Heart left ventricle (tissue), 13 donors: ENCODE results near the gene MYBPHL.

Experiments used
- POLR2A ChIP-seq, 2 donors: fragments of 450-650 bp; IDR thresholded peaks; one replicate each; pipeline ENCODE4 v1.6.1; 2017; ENCODE audit warnings: antibody characterized with exemption in 2 of 2, mild to moderate bottlenecking in 2 of 2, moderate library complexity in 2 of 2
- TF ChIP-seq, protein P1 (sequence below), 12 donors: fragments of 200-600 bp; sonication (generic) in 4 of 12; IDR thresholded peaks; one replicate each; pipeline versions ENCODE4 v1.5.0 to v1.8.0; 2018 to 2022; ENCODE audit warnings: antibody characterized with exemption in 12 of 12, mild to moderate bottlenecking in 5 of 12
- donor health status: ischemic (EF 13 %, LVEDD 7.1; RV severe dilation, severe dysfunction).
- donor health status: DM: no; HTN: yes; CAD: no.
- donor health status: DM: no; HTN: no; CAD: no.
- donor health status: ischemic (EF 25% LVEDD 6.9; RV normal size, moderate dysfunction).
- donor health status: ischemic (EF 25% LVEDD 5.7; RV mildly dilated, moderate dysfunction).
- donor health status: ischemic (EF 35%, LVEDD 5.7; RV mildly dilated, moderate dysfunction).
- donor health status: nonischemic (EF 11% LVEDD 7.7; RV severe dilation, severe dysfunction).
- donor health status: DM: yes; HTN: yes; CAD: no.
- donor health status: PGD.
- donor health status: ischemic (EF 29% LVEDD 5.4; RV normal size, mild dysfunction).
- donor health status: nonischemic (EF 23%, LVEDD 6.1; RV moderate dilation, normal function).

DNA sequence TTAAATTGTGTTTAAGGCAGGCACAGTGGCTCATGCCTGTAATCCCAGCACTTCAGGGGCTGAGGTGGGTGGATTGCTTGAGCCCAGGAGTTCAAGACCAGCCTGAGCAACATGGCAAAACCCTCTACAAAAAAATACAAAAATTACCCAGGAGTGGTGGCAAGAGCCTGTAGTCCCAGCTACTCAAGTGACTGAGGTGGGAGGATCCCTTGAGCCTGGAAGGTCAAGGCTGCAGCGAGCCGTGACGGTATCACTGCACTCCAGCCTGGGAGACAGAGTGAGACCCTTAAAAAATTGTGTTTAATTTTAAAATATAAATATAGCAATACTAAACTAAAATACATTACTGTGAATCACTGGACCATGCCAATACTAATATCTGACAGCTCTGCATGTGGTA lies 48.1 kb upstream of the MYBPHL start:
- TF ChIP-seq, protein P1, sequence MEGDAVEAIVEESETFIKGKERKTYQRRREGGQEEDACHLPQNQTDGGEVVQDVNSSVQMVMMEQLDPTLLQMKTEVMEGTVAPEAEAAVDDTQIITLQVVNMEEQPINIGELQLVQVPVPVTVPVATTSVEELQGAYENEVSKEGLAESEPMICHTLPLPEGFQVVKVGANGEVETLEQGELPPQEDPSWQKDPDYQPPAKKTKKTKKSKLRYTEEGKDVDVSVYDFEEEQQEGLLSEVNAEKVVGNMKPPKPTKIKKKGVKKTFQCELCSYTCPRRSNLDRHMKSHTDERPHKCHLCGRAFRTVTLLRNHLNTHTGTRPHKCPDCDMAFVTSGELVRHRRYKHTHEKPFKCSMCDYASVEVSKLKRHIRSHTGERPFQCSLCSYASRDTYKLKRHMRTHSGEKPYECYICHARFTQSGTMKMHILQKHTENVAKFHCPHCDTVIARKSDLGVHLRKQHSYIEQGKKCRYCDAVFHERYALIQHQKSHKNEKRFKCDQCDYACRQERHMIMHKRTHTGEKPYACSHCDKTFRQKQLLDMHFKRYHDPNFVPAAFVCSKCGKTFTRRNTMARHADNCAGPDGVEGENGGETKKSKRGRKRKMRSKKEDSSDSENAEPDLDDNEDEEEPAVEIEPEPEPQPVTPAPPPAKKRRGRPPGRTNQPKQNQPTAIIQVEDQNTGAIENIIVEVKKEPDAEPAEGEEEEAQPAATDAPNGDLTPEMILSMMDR (IDR thresholded peaks at IDR 0.05) = no peak
- TF ChIP-seq POLR2A (IDR thresholded peaks at IDR 0.05) = no peak
